Right ventricle myocardium superior (tissue), 1 donor: Measurements from ENCODE around the gene TRIOBP. TPM values are rescaled to one million over a fixed set of nuclear protein-coding genes. Genes with fewer than 3 reads are reported as not detected.
"Not testable (repeated sequence)": the region's sequence is repeated elsewhere in the genome, so short reads cannot be mapped to it uniquely, and the experiment has no call there.

Source experiments
- ATAC-seq: fragments of 200-7000 bp; cut with Tn5 transposase; one replicate; pipeline ENCODE4 v1.9.1; 2020; ENCODE audit warnings: mild to moderate bottlenecking; ENCODE audit not compliant: poor library complexity
- DNase-seq: peaks from one replicate; pipeline ENCODE4 v3.0.0-alpha.2; 2020
- intact Hi-C: fragments of 100-400 bp; cut with DNase I; formaldehyde crosslinking; loops from one replicate; pipeline ENCODE4 v1.11.2; 2022
- total RNA-seq: library from RNA; stranded (reverse); fragmentation: NEBNext Ultra II Directional; extraction: Animal tissue kit (Norgen Biotek cat#: 25700); gene quantifications from one replicate; pipeline ENCODE4 v1.2.1, GENCODE V29; 2021
- donor health status: DM: no; HTN: yes; CAD: no; lungs with severe emphysema.

The TRIOBP gene
- total RNA-seq, 1 donor from 2014 or later, result 78.6 TPM

GRCh38 chr22:37681556-37682049 lies 15.2 kb upstream of the TRIOBP start:
- peak; percentile 56 for ATAC-seq
- DNase-seq, result peak; percentile 77
- intact Hi-C loops, result no loop called here

- ATAC-seq (no peak), DNase-seq (no peak)
- intact Hi-C loops, result loop anchor here (5.0 kb wide), 1 partner anchor 73 kb away; no protein-coding TSS in a partner anchor
Observed at GRCh38 chr22:37684803-37685615, 11.8 kb upstream of the TRIOBP start.

- peak; percentile 87 for DNase-seq
- ATAC-seq, result peak; percentile 96
- intact Hi-C loops, result loop anchor here (5.0 kb wide), 1 partner anchor 74 kb away; no protein-coding TSS in a partner anchor
Observed at GRCh38 chr22:37686002-37686982, 10.6 kb upstream of the TRIOBP start, which contains the start of gene NOL12. Gene NOL12, plus strand, starts transcription at chr22:37686343. Its CDS starts 50 bp downstream, at chr22:37686393.

- ATAC-seq (no peak), DNase-seq (no peak)
- intact Hi-C loops, result no loop called here
Observed at GRCh38 chr22:37690407-37690806, 6.4 kb upstream of the TRIOBP start.

GRCh38 chr22:37690901-37691504 lies 5.8 kb upstream of the TRIOBP start:
- ATAC-seq (no peak), DNase-seq (no peak)
- intact Hi-C loops, result no loop called here

GRCh38 chr22:37692627-37693285 lies 4.1 kb upstream of the TRIOBP start:
- DNase-seq (no peak), ATAC-seq (no peak)
- intact Hi-C loops, result no loop called here

- DNase-seq, intact Hi-C loops, ATAC-seq: not testable (repeated sequence)
Observed at GRCh38 chr22:37694131-37694530, 2.7 kb upstream of the TRIOBP start.

- DNase-seq, intact Hi-C loops, ATAC-seq: not testable (repeated sequence)
Observed at GRCh38 chr22:37696260-37696656, 590 bp upstream of the TRIOBP start.

- intact Hi-C loops, result no loop called here
- DNase-seq (no peak), ATAC-seq (no peak)
Observed at GRCh38 chr22:37697538-37697835, 639 bp downstream of the TRIOBP start.

GRCh38 chr22:37701141-37701786 lies 4.4 kb downstream of the TRIOBP start:
- no peak for ATAC-seq
- intact Hi-C loops, result no loop called here

GRCh38 chr22:37703906-37704305 lies 7.1 kb downstream of the TRIOBP start:
- intact Hi-C loops, result no loop called here
- ATAC-seq, result no peak
- no peak for DNase-seq

More at GRCh38 chr22:37701141-37701786, 4.4 kb downstream of the TRIOBP start:
- no peak for DNase-seq

GRCh38 chr22:37704645-37705044 lies 7.8 kb downstream of the TRIOBP start:
- intact Hi-C loops, result no loop called here
- ATAC-seq (no peak), DNase-seq (no peak)

GRCh38 chr22:37705205-37705604 lies 8.4 kb downstream of the TRIOBP start:
- no peak for DNase-seq
- no peak for ATAC-seq
- intact Hi-C loops, result no loop called here

- no peak for DNase-seq
- intact Hi-C loops, result no loop called here
- peak; percentile 36 for ATAC-seq
Observed at GRCh38 chr22:37708580-37709444, 12.0 kb downstream of the TRIOBP start.

GRCh38 chr22:37709445-37709765 lies 12.6 kb downstream of the TRIOBP start:
- intact Hi-C loops, result no loop called here
- DNase-seq (no peak), ATAC-seq (no peak)

- ATAC-seq, result no peak
- DNase-seq, result no peak
- intact Hi-C loops, result no loop called here
Observed at GRCh38 chr22:37710675-37711074, 13.8 kb downstream of the TRIOBP start.

- no peak for DNase-seq
- intact Hi-C loops, result no loop called here
- no peak for ATAC-seq
Observed at GRCh38 chr22:37711490-37711889, 14.6 kb downstream of the TRIOBP start.
